GM21360 (cell line): Measurements from ENCODE around the gene ZNF184.

Experiments used
- ATAC-seq: cut with Tn5 transposase; IDR thresholded peaks from one replicate; pipeline ENCODE4 v1.9.1; 2021; ENCODE audit warnings: mild to moderate bottlenecking, moderate library complexity; ENCODE audit not compliant: unreplicated experiment

Gene ZNF184

DNA sequence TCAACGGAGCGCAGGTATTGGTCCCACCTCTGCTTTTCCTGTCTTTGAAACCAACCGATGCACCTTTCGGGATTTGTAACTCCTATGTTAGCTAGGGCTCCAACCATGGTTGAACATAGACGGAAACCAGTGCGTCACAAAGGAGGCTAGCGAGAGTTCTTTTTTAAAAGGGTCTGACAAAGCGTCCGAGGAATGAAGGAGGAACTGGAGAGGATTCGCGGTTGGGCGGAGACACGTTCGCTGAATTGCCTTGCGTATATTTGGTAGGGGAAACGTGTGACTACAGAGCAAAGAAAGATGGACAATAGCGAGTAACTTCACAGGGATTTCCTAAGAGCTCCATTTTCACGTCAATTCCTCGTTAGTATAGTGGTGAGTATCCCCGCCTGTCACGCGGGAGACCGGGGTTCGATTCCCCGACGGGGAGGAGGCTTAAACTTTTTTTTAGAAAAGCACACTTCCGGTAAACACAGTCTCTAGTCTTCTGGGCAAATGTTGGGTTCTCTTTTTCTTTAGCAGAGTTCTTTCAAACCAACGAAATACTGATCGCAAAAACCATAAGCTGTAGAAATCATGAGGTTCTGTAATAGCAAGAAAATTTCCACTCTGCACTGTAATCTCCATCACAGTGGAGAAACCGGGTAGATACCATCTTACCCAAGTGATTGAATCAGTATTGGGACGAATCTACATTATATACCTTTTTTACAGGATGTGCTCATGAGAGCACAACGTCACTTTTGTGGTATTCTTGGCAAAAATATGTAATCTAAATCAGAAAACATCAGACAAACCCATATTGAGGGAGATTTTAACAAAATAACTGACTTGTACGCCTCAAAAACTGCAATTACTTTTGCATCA, 6.6 kb upstream of the ZNF184 start:
- ATAC-seq = peak; percentile 53

DNA sequence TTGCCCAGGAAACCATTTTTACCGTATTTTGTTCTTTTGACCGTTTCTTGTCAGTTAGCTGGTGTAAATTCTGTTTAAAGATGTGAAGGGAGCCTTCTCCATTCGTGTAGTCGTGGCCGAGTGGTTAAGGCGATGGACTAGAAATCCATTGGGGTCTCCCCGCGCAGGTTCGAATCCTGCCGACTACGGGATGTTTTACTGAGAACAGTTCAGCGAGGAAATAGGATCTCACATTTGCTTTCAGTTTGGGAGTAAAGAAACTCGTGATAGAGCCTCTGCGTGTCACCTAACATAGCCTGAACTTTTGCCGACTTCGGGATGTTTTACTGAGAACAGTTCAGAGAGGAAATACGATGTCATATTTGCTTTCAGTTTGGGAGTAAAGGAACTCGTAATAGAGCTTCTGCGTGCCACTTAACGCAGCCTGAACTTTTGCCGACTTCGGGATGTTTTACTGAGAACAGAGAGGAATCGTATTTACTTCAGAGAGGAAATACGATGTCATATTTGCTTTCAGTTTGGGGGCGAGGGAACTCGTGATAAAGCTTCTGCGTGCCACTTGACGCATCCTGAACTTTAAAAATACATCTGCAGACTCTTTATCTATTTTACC, 5.9 kb upstream of the ZNF184 start:
- ATAC-seq = peak; percentile 48

DNA sequence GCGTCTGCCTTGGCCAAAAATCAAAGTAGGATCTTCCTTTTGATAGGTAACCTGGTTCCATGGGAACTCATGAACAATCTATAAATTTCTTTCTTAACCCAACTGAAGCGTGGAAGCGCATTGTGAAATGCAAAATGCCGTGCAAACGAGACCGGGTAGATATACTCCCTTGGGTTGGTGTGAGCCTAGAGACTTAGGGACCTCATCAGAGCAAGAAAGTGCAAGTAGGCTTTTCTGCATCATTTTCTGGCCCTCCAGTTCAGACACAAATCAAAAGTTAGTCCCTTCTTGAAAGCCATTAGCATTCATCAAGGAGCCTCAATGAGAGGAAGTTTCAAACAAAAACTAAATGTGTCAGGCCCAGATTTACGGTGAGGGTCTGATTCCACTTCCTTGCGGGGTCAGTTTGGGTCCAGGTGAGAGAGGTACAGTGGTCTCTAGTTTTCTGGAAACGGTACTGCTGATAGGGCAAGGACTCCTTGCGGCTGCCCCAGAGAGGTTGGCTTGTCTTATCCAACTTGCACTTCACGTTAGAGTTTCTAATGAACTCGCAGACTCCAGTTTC, 5.3 kb upstream of the ZNF184 start:
- peak; percentile 27 for ATAC-seq

DNA sequence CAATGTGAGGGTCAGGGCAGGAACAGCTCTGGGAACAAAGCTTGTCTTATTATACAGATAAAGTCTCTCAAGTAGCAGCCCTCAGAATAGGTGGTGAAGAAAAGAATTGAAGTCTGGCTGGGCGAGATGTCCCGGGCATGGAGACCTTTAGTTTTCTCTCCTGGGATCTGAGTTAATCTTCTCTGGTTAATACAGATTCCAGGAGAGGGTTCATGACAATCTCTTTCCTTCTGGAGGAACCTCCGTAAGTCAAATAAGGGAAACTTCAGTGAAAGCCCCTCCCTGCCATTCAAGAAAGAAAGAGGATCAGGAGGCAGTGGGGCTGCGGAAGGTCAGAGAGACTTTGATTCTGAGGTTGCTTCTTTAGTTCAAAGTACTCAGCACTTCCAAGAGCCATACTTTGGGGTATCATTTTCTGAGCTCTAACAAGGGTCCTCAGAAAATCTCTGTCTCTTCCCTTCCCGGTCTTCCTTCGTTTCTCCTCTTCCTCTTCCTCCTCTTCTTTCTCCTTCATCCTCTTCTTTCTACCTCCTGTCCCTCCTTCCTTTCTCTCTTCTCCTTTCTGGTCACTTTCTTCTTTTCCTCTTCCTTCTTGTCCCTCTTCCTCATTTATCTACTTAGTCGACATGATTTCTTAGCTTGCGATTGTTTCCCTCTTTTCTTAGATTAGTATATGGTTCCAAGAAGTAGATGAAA, 4.6 kb upstream of the ZNF184 start:
- ATAC-seq = no peak

DNA sequence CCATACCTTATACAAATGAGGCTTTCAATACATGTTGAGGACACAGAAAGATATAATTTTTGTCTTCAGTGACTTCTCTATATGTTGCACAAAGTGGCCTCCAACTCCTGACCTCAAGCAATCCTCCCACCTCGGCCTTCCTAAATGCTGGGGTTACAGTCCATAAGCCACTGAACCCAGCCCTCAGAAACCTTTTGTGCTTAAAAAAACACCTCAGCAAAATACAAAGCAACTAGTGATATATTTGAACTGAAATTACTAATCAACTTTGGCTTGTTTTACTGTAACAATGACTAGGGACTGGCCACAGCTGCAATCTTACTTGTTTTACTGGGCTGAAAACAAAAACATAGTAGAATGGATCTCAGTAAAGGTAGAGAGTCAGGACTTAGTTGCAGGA, 3.2 kb upstream of the ZNF184 start:
- no peak for ATAC-seq

DNA sequence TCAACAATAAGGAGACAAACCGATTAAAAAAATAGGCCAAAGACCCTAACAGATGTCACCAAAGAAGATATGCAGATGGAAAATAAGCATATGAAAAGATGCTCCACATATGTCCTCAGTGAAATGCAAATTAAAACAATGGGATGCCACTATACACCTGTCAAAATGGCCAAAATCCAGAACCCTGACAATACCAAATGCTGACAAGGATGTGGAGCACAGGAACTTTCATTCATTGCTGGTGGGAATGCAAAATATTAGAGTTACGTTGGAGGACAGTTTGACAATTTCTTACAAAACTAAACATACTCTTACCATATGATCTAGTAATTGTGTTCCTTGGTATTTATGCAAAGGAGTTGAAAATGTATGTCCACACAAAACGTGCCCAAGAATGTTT, 1.8 kb upstream of the ZNF184 start:
- ATAC-seq = no peak

DNA sequence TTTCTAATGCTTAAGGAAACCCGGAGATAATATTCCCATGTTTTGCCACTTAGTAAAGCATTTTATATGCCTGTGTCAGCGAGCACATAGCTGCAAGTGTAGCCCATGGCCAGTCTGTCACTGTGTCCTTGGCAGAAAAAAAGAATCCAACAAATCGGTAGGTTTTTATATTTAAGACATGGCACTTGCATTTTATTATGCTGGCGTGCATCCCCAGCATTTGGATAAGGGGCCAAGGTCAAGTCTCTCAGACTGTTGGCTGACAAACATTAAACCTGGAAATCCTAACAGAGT, 1.2 kb upstream of the ZNF184 start:
- ATAC-seq = no peak

DNA sequence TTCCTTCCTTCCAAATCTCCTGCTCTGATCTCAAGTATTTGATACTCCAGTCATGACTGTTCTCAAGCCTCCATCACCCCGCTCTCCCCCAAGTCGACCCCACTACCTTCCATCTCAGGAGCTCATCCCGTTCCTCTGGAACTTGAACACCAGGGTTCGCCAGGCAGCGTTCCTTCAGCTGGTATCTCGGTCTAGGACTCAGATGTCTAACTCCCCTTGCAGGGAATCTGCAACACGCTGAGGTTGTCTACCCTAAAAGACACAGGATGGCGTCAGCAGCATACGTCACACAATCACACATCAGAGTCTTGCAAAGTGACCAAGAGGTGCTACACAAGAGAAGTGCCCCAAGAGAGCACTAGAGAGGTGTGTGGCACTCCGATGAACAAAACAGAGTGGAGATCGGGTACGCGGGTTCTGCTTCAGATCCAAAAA, 706 bp downstream of the ZNF184 start:
- peak; percentile 31 for ATAC-seq

DNA sequence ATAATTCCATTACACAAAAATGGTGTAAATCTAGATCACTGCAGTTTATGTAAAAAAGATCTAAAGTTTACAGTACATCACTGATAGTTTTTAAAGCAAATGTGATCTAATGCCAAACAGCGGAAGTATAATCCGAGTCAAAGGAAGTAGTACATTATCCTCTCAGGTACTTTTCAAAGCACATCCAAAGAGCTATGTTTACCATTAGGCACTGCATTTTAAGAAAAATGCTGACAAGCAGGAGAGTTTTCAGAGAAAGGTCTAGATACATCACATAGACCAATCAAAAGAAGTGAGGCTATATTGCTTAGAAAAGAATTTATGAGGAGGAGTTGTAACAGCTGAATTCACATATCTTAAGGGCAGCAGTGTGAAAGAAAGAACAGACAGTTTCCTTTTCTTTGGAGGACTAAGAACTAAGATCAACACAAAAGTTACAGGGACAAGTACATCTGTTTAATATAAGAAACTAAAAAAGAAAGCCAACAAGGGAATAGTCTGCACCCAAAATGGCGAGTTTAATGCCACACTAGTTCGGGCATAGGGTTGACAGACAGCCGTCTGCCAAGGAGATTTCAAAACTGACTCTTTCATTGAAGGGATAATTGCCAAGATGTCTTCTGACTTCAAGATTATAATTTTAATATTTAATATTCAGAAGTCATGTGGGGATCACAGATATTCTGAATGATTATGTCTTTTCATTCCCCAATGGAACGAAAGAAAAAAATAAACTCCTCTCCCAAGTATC, 1.4 kb downstream of the ZNF184 start:
- no peak for ATAC-seq

DNA sequence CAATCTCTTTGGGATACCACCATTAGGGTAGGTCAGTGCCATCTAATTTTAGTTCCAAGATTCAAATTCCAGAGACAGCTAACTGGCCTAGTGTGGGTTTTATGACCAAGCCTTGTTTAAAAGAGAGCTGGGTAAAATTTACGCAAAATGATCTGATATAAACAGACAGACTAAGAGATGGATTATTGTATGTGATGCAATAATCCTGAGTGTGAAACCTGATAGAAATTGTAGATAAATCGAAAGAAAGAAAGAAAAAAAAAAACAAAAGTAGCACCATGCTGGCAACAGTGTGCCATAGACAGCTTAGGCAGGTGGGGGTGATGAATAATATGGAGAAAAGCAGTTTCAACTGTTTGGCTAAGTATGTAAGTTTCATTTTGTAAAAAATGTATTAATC, 2.9 kb downstream of the ZNF184 start:
- ATAC-seq = no peak

DNA sequence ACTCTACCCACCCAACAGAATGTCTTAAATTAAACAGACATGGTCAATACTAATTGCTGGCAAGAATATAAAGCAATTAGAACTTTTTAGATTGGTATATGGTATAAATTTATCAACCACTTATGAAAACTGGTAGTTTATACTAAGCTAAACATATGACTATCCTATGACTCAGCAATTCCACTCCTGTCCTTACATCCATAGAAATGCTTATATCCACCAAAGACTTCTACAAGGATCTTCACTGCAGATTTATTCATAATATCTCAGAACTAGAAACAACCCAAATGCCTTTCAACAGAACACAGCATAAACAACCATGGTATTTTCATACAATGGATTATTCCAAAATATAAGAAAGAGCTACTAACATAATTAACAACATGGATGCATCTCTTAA, 4.6 kb downstream of the ZNF184 start:
- no peak for ATAC-seq

DNA sequence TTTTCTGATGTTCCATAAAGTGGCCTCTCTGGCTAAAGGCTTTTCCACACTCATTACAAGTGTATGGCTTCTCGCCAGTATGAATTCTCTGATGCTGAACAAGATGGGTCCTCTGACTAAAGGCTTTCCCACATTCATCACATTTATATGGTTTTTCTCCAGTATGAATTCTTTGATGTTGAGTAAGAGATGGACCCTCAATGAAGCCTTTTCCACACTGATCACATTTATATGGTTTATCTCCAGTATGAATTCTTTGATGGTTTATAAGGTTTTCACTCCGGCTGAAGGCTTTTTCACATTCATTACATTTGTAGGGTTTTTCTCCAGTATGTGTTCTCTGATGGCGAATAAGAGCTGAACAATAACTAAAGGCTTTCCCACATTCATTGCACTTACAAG, 20.4 kb downstream of the ZNF184 start:
- ATAC-seq = no peak

DNA sequence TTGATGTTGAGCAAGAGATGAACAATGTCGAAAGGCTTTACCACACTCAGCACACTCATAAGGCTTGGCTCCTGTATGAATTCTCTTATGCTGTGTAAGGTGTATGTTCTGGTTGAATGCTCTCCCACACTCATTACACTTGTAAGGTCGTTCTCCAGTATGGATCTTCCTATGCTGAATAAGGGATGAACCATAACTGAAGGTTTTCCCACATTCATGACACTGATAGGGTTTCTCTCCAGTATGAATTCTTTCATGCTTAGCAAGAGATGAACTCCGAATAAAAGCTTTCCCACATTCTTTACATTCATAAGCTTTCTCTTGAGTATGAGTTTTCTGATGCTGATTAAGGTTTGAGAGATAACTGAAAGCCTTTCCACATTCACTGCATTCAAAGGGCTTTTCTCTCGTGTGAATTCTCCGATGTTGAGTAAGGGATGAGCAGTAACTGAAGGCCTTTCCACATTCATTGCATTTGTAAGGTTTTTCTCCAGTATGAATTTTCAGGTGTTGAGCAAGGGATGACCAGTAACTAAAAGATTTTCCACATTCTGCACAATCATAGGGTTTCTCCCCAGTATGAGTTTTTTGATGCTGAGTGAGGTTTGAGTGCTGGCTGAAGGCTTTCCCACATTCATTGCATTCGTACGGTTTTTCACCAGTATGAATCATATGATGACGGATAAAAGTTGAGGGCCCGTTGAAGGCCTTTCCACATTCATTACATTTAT, 21.1 kb downstream of the ZNF184 start:
- ATAC-seq = no peak

DNA sequence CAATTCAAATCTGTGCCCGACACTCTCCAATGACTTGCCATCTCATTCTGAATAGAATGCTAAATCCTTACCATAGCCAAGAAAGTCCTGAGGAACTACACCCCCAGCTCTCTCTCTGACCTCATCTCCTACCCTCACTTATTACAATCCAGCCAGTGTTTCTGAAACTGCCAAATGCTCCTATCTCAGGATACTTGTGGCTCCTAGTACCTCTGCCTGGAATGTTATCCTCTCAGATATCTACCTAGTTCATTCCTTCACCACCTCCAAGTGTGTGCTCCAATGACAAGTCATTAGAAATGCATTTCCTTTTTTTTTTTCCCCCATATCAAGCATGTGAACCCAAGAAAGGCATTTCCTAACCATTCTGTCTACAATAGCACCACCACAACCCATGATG, 24.4 kb downstream of the ZNF184 start:
- ATAC-seq = no peak

DNA sequence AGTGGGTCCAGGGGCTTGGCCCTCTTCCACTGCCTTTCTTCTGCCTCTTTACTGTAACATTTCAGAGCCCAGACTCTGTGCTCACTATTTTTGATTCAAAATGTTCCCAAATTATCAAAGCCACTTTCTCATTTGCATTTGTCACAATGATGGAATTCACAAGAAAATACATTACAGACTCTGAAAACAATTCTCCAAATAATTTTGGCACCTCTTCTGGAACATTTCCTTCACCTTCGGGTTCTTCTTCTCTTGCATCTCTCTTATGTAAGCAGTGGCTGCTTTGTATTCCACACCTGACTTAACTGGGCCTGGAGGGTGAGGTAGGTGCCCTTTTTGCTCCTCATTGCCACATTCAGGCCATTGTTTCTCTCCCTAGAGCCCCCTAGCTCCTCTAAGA, 30.0 kb downstream of the ZNF184 start:
- no peak for ATAC-seq

DNA sequence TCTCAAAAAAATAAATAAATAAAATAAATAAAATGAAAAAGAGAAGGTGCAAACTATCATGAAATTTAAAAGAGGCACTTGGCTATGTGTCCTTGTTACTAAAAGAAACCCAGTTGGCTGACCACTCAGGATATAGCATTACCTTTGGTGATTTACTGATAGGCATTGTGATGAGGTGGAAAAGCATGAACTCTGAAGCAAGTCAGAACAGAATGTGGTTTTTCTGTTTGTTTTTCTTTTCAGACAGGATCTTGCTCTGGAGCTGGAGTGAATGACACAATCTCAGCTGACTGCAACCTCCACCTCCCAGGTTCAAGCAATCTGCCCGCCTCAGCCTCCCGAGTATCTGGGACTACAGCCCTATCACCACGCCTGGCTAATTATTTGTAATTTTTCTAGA, 31.9 kb downstream of the ZNF184 start:
- ATAC-seq = no peak

DNA sequence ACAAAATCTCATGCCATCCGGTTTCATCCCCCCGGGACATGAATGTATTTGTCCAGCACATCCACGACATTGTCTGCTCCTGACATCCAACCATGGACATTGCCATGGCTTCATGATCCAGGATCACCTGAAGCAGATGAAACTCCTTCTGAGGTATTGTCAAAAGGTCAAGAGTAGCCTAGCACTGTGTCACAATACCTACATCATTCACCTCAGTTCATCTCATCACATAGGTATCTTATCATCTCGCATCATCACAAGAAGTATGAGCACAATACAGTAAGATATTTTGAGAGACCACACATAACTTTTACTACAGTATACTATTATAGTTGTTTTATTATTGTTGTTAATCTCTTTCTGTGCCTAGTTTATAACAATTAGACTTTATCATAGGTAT, 33.5 kb downstream of the ZNF184 start:
- ATAC-seq = no peak

DNA sequence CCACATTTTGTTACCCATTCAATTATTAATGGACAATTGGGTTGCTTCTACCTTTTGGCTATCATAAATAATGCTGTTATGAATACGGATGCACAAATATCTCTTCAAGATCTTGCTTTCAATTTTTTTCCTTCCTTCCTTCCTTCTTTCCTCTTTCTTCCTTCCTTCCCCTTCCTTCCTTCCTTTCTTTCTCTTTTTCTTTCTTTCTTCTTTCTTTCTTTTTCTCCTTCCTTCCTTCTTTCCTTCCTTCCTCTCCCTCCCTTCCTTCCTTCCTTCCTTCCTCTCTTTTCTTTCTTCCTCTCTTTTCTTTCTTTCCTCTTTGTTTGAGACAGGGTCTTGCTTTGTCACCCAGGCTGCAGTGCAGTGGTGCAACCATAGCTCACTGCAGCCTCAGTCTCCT, 39.2 kb downstream of the ZNF184 start:
- no peak for ATAC-seq

DNA sequence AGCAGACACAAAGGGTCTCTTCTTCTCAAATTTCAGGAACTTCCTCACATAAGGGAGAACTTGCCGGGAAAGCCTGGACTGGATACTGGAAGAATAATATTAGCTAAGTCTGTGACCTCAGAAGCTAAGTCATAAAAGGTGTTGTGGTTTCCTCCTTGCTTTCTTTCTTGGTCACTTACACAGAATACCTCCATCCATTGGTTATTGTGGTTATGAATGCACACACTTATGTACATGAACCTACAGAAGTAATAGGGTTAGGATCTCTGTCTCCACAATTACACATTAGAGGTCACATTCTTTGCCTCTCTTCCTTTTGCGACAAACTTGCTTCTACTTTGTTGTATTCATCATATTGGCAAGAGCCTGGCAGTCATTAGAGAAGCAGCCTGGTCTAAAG, 43.9 kb downstream of the ZNF184 start:
- ATAC-seq = no peak

DNA sequence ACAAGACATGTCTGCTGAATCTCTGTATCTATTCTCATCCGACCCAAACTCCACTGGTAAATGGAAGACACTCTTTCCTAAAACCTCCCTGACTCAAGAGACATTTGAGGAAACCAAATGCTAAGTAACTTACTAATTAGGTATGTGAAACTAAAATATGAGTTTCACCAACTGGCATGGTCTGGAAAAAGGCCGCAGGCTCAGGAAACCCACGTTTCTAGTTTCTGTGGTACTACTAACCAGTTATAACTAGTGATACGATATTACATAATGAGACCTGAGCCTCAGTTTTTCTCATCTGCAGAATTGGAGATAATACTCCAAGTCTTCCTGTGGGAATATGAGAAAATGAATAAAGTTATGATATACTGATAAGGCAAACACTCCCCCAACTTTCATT, 44.4 kb downstream of the ZNF184 start:
- no peak for ATAC-seq
